ENCODE measurements around the gene CRYBA2.

GRCh38 chr2:218980735-218981389, 12.4 kb downstream of the CRYBA2 start:
- TF ChIP-seq, protein P1, sequence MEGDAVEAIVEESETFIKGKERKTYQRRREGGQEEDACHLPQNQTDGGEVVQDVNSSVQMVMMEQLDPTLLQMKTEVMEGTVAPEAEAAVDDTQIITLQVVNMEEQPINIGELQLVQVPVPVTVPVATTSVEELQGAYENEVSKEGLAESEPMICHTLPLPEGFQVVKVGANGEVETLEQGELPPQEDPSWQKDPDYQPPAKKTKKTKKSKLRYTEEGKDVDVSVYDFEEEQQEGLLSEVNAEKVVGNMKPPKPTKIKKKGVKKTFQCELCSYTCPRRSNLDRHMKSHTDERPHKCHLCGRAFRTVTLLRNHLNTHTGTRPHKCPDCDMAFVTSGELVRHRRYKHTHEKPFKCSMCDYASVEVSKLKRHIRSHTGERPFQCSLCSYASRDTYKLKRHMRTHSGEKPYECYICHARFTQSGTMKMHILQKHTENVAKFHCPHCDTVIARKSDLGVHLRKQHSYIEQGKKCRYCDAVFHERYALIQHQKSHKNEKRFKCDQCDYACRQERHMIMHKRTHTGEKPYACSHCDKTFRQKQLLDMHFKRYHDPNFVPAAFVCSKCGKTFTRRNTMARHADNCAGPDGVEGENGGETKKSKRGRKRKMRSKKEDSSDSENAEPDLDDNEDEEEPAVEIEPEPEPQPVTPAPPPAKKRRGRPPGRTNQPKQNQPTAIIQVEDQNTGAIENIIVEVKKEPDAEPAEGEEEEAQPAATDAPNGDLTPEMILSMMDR (IDR thresholded peaks at IDR 0.05; ENCODE audit: low read length), result no peak
- no peak for TF ChIP-seq EZH2 (IDR thresholded peaks at IDR 0.05; ENCODE audit: borderline replicate concordance, low read length)

All from OCI-LY1 (cell line).